HG03558 (cell line): ENCODE data around the gene GCN1.
"Not testable (repeated sequence)": the region's sequence is repeated elsewhere in the genome, so short reads cannot be mapped to it uniquely, and the experiment has no call there.

Experiments used
- ATAC-seq: cut with Tn5 transposase; IDR thresholded peaks from one replicate; pipeline ENCODE4 v1.9.1; 2021; ENCODE audit warnings: moderate number of reproducible peaks; ENCODE audit not compliant: unreplicated experiment; ENCODE audit errors: extremely low read depth

Gene GCN1

DNA sequence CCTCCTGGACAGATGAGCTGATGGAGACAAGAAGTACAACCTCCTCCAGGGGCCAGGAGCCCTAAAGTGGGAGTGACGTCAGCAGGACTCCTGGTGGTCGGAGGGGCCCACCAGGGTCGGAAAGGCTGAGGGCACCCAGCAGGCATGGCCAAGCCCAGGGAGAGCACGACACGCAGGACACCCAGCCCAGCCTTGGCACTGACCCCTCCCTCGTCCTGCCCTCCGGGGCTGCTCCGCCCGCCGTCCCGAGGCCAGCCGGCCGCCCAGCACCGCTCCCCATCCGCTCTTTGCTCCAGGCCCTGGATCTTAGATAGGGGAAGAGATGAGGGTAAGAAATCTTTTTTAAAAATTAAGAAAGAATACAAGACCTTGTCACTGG lies 20.8 kb upstream of the GCN1 start:
- no peak for ATAC-seq

DNA sequence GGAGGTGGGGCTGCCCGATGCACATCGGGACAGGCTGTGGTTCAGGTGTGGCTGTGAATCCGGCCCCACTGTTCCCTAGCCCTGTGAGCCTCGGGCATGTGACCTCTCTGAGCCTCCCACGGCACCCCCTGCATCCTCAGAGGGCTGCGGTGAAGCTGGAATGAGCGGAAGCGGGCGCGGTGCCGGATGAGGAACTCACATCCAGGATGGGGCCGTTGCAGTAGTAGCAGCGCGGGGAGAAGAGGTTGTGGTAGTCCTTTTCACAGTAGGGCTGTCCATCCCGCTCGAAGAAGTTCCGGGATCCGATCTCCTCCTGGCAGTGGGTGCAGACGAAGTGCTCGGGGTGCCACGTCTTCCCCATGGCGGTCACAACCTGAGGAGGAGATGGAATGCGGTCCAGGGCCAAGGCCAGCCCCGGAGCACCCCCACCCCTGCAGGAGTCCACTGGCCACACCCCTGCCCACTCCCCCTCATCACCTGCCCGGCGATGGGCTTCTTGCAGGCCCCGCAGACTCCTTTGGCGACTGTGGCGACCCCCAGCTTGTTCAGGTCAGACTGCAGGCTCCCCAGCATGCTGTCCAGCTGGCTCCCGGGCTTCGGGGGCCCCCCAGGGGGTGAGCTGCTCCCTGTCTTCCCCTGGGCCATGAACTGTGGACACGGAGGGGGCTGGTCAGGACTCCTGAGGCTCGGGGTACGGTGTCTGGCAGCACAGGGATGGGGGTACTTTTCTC lies 20.3 kb upstream of the GCN1 start:
- ATAC-seq = no peak

DNA sequence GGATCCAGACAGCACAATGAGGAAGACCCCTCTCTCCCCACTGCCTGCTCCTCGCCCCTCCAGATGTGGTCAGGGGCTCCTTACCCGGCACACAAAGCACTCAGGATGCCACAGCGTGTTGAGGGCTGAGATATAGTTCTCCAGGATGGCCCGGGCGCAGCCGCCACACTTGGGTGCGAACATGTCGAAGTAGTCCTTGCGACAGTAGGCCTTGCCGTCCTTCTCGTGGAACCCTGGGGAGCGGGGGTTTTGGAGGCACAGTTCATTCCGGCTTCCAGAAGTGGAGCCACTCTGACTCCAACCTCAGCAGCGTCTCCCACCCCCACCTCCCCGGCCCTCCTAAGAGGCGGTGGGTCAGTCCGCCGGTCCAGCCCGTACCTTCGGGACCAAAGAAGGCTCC lies 19.2 kb upstream of the GCN1 start:
- no peak for ATAC-seq

DNA sequence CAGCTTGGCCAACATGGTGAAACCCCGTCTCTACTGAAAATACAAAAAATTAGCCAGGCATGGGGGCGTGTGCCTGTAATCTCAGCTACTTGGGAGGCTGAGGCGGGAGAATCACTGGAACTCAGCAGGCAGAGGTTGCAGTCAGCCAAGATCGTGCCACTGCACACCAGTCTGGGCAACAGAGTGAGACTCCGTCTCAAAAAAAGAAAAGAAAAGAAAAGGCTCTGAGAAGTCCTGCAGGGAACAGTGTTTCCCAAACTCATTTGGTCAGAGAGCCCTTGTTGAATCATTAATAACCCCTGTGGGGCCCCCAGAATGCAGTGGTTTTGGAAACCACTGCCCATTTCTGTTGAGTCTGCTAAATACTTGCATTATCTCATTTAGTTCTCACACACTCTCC lies 18.7 kb upstream of the GCN1 start:
- not testable (repeated sequence) for ATAC-seq

DNA sequence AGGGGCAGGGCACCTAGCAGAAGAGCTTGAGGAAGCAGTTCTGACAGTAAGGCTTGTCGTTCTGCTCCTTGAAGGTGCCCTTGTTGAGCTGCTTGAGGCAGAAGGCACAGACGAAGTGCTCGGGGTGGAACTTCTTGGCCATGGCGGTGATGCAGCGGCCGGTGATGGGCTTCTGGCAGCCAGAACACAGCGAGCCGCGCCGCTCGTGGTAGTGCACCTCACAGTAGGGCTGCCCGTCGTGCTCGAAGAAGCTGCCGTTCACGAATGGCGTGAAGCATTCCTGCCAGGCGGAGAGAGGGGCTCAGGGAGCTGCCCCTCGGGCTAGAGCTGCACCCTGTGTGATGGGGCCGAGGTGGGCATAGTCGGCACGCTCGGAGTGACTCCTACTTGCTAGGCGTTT lies 17.8 kb upstream of the GCN1 start:
- no peak for ATAC-seq

DNA sequence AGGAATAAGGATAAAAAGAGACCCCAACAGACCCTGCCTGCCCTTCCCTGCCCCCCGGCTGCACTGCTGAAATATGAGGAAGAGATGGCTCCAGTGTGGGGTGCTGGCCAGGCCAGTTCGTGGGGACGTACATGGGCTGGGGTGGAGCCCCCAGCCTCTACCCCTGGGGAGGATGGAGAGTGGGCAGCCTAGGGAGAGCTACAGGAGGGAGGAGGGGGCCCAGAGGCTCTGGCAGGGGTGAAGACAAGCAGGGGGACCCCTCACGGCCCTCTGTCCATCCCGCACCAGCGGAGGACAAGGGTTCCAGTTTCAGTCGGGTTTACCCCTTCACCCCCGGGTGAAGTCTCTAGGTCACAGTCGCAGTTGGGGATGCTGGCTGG lies 17.4 kb upstream of the GCN1 start:
- ATAC-seq = no peak

DNA sequence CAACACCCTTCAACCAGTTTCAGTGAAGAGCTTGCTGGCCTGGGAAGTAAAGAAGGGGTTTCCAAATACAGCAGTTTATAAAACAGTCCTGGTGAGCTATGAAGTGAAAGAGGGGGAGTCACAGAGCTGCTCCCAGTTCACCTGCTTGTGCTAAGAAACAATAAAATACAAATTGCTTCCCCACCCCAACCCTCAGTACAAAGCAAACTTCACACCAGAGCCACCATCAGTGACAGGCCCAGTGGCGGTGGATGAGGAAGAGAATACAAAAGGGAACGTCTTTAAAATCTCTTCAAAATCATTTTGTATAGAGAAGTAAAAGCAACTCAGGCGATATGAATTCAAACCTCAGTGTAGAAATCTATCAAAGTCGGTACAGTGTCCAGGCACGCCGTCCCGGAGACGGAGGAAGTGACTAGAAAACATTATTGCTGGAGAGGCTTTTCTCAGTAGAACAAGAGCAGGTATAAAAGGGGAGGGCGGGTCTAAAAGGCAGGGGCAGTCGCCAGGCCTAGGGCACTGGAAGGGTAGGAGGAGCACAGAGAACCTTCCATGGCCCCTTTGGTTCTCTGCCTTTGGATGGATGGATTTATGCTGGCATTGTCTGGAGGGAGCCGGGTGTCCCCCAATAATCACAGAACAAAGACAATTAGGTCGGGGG lies 16.9 kb upstream of the GCN1 start:
- no peak for ATAC-seq

DNA sequence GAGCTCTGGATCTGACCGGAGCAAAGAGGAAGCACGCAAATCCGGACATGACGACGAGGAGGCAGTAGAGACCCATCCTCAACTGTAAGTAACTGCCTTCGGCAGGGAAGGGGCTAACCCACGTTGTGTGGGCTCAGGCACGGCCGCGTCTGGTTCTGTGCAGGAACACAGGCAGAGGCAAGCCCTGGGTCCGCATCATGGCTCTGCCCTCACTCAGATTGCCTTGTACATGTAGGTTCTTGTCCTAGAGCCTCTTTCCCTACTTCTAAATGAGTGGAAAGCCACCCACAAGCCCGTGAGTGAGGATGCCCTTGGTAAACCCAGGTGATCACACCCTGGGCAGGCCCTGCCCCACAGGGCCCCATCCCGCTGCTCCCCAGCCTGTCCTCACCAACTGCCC lies 15.3 kb upstream of the GCN1 start:
- no peak for ATAC-seq

DNA sequence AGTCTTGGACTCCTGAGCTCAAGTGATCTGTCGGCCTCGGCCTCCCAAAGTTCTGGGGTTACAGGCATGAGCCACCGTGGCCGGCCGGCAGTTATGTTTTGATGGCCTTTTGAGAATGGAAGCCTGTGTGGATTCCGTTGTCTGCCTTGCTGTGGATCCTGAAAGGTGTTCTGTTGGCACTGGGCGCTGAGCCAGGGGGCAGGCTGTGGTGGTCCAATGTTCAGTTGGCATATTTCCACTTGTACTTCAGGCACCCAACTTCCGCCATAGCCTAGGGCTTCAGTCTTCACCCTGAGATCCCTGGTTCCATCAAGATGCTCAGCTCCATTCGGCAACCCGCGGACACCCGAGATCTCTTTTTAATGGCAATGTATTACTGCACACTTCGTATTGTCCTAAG lies 12.7 kb upstream of the GCN1 start:
- no peak for ATAC-seq

DNA sequence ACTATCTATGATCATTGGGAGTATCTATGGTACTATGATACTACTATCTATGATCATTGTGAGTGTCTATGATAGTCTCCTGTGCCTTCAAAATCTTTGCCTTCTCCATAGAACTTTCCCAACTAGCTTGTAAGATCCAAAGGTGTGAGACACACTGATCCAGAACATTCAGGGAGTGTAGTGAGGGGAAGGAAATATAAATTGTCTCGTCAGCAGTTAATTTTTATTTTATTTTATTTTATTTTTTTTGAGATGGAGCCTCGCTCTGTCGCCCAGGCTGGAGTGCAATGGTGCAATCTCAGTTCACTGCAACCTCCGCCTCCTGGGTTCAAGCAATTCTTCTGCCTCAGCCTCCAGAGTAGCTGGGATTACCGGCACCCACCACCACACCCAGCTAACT lies 12.3 kb upstream of the GCN1 start:
- not testable (repeated sequence) for ATAC-seq

DNA sequence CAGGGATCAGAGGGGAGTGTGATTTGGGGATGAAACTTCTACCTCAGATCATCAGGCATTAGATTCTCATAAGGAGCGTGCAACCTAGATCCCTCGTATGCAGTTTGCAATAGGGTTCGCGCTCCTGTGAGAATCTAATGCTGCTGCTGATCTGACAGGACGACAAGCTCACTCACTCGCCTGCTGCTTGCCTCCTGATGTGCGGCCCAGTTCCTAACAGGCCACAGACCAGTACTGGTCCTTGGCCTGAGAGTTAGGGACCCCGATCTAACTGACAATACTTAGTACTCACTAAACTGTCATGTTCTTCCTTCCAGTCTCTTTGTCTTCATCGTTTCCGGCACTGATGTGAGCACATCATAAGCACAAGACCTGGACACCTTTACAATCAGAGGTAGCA lies 11.7 kb upstream of the GCN1 start:
- ATAC-seq = no peak

DNA sequence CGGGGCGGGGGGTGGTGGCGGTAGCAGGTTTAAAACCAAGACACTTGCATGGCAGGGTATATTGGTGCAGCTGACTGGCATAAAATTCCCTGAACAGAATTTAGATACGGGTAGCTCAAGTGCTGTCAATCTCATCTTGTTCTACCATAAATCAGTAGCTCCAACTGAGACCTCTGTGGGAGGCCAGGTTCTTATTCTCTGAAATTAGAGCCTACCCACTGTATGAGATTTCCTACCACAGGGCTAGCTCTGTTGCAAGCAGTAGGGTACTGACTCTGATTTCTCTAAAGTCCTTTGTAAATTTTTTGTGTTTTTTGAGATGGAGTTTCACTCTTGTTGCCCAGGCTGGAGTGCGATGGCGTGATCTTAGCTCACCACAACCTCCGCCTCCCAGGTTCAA lies 9.7 kb upstream of the GCN1 start:
- ATAC-seq = no peak

DNA sequence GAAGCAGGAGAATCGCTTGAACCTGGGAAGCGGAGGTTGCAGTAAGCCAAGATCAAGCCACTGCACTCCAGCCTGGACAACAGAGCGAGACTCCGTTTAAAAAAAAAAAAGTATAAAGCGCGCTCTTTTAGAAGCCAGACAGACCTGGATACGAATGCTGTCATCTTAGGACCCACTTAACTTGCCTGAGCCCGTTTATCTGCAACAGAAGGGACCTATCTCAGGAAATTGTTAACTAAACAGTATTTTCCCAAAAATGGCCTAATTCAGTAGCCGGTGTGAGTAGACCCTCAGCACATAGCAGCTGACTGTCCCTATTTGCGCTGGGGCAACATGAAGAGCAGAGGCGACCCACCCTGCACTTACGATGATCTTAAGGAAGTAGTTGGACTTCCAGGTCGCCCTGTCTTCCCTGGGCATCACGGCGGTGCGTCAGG lies 5.9 kb upstream of the GCN1 start:
- no peak for ATAC-seq

DNA sequence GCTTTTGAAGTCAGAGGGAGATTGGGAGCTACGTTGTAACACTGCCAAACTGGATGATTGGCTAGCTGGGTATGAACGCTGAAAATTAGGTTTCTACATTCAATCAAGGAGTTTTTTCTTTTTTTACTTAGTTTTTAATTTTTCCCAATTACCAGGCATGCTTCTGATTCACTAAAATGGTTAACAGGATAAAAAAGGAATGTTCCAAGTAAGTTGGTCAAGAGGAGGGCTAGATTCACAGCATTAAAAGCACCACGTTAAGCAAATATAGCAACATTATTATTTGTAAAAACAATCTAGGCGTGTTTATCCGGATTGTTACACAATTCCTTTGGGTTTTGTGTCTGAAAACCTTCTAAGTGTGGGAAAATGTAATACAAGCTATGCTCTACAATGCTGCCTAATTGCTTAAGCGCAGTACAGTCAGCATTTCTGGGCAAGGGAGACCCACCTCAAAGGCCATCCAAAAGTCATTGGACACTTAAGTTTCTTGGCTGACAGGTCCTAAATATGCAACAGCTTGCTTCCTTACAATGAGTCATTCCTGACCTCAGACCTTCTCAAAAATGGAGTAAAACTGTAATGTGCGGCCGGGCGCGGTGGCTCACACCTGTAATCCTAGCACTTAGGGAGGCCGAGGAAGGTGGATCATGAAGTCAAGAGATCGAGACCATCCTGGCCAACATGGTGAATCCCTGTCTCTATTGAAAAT lies 5.2 kb upstream of the GCN1 start:
- ATAC-seq = no peak

DNA sequence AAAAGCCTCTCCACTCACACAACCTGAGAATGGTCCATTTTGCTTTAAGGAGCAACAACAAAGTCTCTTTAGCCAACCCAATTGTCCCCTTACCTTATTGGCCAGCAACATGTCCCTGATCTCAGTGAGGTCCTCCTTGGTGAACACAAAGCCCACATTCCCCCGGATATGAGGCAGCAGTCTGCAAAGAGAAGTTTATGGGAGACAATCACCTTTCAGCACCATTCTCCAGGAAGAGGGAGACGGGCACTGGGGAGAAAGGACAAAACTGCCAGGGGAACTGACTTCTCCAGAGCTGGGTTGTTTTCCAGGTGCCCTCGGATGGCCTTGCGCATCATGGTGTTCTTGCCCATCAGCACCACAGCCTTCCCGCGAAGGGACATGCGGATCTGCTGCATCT lies 4.5 kb upstream of the GCN1 start:
- no peak for ATAC-seq

DNA sequence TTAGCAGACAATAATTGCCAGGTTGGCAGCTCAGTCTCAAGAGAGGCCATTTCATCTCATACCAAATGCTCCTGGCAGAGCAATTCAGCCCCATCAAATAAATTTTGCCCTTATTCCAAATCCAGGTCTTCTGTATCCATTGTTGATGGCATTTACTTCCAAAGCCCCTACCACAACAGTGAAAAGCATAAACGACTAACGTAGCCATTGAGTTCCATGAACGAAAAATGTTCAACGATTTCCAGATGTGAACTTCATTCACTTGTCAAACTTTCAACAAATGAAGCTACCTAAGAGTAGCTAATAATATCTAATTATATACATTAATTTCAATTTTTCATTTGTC lies 3.0 kb upstream of the GCN1 start:
- ATAC-seq = no peak

DNA sequence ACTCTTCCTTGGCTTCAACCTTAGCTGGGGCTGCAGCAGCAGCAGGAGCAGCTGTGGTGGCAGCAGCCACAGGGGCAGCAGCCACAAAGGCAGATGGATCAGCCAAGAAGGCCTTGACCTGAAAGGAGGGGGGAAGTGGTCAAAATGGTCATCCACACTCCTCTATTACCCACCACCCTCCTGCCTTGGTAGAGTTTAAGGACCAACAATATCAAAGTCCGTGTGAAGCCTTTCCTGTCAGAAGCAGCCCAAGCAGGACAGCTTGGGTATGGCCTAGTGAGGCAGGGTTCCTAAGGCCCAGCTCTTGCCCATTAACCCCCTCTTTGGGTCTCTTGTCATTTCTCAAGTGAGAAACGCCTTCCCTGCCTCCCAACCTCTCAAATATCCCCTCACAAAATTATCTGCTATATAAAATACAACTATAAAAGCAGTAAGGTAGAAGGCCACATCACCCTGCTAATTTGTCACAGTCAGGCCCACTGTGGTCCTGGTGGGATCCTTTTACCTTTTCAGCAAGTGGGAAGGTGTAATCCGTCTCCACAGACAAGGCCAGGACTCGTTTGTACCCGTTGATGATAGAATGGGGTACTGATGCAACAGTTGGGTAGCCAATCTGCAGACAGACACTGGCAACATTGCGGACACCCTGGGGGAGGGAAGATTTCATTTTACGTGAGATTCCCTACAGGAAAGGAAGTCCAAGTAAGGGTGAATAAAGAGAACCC lies 2.5 kb upstream of the GCN1 start:
- not testable (repeated sequence) for ATAC-seq

DNA sequence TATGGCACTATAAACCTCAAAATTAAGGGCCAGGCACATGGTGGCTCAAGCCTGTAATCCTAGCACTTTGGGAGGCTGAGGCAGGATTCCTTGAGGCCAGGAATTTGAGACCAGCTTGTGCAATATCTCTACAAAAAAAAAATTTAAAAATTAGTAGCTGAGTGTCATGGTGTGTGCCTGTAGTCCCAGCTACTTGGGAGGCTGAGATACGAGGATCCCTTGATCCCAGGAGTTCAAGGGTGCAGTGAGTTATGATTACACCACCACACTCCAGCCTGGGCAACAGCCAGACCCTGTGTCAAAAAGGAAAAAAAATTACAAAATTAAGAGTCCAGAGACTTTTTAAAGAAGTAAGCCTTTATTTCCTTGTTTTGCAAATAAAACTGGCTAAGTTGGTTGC lies 1.8 kb upstream of the GCN1 start:
- ATAC-seq = no peak

DNA sequence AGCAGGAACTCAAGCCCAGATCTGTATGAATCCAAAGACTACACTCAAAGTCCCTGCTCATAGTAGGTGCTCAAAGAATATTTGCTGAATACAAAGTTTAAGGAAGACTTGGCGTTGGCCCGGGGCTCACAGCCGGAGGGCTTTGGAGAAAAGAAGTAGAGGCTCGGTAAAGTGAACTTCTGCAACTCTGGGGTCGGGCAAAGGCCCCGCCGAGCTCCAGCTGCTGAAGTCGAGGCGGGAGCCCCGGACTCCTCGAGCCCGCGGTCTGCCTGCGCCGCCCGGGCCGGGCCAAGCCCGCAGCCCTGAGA lies 335 bp downstream of the GCN1 start:
- ATAC-seq = no peak

DNA sequence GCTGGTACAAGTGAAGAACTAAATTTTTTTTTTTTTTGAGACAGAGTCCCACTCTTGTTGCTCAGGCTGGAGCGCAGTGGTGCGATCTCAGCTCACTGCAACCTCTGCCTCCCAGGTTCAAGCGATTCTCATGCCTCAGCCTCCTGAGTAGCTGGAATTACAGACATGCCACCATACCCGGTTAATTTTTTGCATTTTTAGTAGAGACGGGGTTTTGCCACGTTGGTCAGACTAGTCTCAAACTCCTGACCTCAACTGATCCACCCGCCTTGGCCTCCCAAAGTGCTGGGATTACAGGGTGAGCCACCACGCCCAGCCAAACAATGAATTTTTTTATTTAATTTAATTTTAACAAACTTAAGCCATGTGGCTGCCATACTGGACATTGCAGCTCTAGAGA lies 1.2 kb downstream of the GCN1 start:
- ATAC-seq = not testable (repeated sequence)

DNA sequence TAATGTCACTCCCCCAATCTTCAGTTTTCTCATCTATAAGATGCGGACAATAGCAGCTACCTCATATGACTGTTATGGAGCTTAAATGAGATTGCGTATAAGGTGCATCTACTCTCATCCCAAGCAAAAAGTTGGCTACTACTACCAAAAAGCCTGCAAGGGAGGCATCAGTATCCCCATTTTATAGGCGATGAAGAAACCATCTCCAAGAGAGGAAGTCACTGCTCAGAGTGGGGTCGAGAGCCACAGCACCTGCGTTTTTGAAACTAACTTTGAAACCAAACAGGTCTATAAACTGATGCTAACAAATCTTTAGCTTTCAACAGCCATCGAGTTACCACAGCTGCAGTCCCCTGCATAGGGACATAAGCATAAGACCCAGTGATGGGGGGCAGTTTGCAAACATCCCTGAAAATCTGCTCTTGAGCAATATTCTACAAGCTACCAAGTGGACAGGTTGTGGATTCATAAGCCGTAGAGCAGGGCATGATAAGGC lies 3.5 kb downstream of the GCN1 start:
- no peak for ATAC-seq
